H1 (cell line): ENCODE measurements around the gene INAFM2. TPM values are rescaled to one million over a fixed set of nuclear protein-coding genes. Genes with fewer than 3 reads are reported as not detected.

ENCODE experiments used
- CTCF ChIA-PET: fragments of 300-600 bp; sonication (Branson Sonifier 250); formaldehyde crosslinking; loops from one replicate; lab custom pipeline; 2021; ENCODE audit not compliant: partially characterized antibody; lab: Charles Lee
- POLR2A ChIA-PET: fragments of 300-600 bp; sonication (Branson Sonifier 250); formaldehyde crosslinking; loops from one replicate; lab custom pipeline; 2021; ENCODE audit warnings: inconsistent platforms; ENCODE audit not compliant: partially characterized antibody; lab: Charles Lee
- DNase-seq, 2 experiments: peaks; one replicate each; pipeline versions ENCODE4 v3.0.0 to v3.0.0-alpha.2; 2010 to 2022; ENCODE audit warnings: low spot score in 2 of 2, low read depth in 1 of 2, mixed read lengths in 1 of 2
- FAIRE-seq: peaks from 2 replicates; lab custom pipeline; 2011; peaks lifted over from hg19 to GRCh38; lab: Jason Lieb, UNC
- H2AFZ ChIP-seq: 2 replicates; pipeline ENCODE4 v1.8.1; 2012; ENCODE audit warnings: low read length, inconsistent platforms
- H2AK5ac ChIP-seq: 2 replicates; pipeline ENCODE4 v1.6.1; 2013; ENCODE audit warnings: low read depth, low read length
- H2BK120ac ChIP-seq: replicated peaks from 2 replicates; pipeline ENCODE3; 2013; ENCODE audit warnings: low read depth, low read length, inconsistent platforms
- H2BK12ac ChIP-seq: 2 replicates; pipeline ENCODE4 v1.6.1; 2013; ENCODE audit warnings: low read depth, low read length
- H2BK15ac ChIP-seq: 2 replicates; pipeline ENCODE4 v1.6.1; 2013; ENCODE audit warnings: low read length
- H2BK20ac ChIP-seq: 2 replicates; pipeline ENCODE4 v1.6.1; 2013; ENCODE audit warnings: low read length
- H2BK5ac ChIP-seq: 2 replicates; pipeline ENCODE4 v1.6.1; 2013; ENCODE audit warnings: low read depth, low read length
- H3K14ac ChIP-seq: 2 replicates; pipeline ENCODE4 v1.6.1; 2013; ENCODE audit warnings: inconsistent platforms; ENCODE audit not compliant: insufficient read length
- H3K18ac ChIP-seq: 2 replicates; pipeline ENCODE4 v1.6.1; 2013; ENCODE audit warnings: low read length; ENCODE audit errors: extremely low read depth
- H3K23ac ChIP-seq: 2 replicates; pipeline ENCODE4 v1.6.1; 2013; ENCODE audit warnings: inconsistent platforms; ENCODE audit not compliant: insufficient read length
- H3K23me2 ChIP-seq: 2 replicates; pipeline ENCODE4 v1.6.1; 2013; ENCODE audit warnings: low read depth, low read length
- H3K27ac ChIP-seq: 2 replicates; pipeline ENCODE4 v1.6.1; 2011; ENCODE audit warnings: low read depth, low read length, inconsistent platforms
- H3K27me3 ChIP-seq, 4 experiments: replicated peaks in 1 of 4; 1 replicate in 1 of 4; 2 replicates in 3 of 4; pipeline versions ENCODE4 v1.6.1 to v1.8.1; 2011 to 2013; ENCODE audit warnings: low read length in 3 of 4, mild to moderate bottlenecking in 3 of 4, inconsistent platforms in 2 of 4, mixed read lengths in 2 of 4, moderate library complexity in 1 of 4; ENCODE audit not compliant: control insufficient read depth in 3 of 4, insufficient read depth in 3 of 4; ENCODE audit errors: extremely low read depth in 1 of 4
- H3K36me3 ChIP-seq, 4 experiments: 2 replicates each; pipeline versions ENCODE4 v1.6.1 to v1.8.1; 2011 to 2013; ENCODE audit warnings: mild to moderate bottlenecking in 4 of 4, low read length in 3 of 4, moderate library complexity in 2 of 4, control low read depth in 1 of 4, inconsistent platforms in 1 of 4; ENCODE audit not compliant: insufficient read depth in 4 of 4, control insufficient read depth in 2 of 4
- H3K4ac ChIP-seq: replicated peaks from 2 replicates; pipeline ENCODE3; 2013; ENCODE audit warnings: low read length, low read depth, mixed read lengths, inconsistent platforms; ENCODE audit not compliant: insufficient read length
- H3K4me1 ChIP-seq, 4 experiments: replicated peaks in 1 of 4; 1 replicate in 1 of 4; 2 replicates in 3 of 4; pipeline versions ENCODE4 v1.6.1 to v1.8.1; 2011 to 2013; ENCODE audit warnings: low read length in 3 of 4, inconsistent platforms in 2 of 4, mixed read lengths in 1 of 4; ENCODE audit not compliant: insufficient read depth in 4 of 4, control insufficient read depth in 3 of 4
- H3K4me2 ChIP-seq, 2 experiments: 2 replicates each; pipeline versions ENCODE4 v1.6.1 to v1.8.1; 2011 to 2013; ENCODE audit warnings: low read depth in 2 of 2, low read length in 2 of 2, control low read depth in 1 of 2, inconsistent platforms in 1 of 2, mild to moderate bottlenecking in 1 of 2; ENCODE audit not compliant: insufficient read depth in 1 of 2
- H3K4me3 ChIP-seq, 4 experiments: fragments of 200-600, 300-600 bp in 1 of 4; sonication (generic), shearing (Covaris generic), sonication (Bioruptor Twin) in 1 of 4; 2 replicates each; pipeline versions ENCODE4 v1.5.1 to v1.8.1; 2011 to 2016; ENCODE audit warnings: low read length in 4 of 4, low read depth in 3 of 4, control low read depth in 2 of 4, inconsistent platforms in 2 of 4, mild to moderate bottlenecking in 2 of 4, mixed read lengths in 1 of 4, moderate library complexity in 1 of 4; ENCODE audit not compliant: insufficient read depth in 2 of 4; ENCODE audit errors: extremely low read depth in 1 of 4
- H3K56ac ChIP-seq: replicated peaks from 2 replicates; pipeline ENCODE3; 2013; ENCODE audit warnings: low read depth, mild to moderate bottlenecking, mixed read lengths, low read length, inconsistent platforms; ENCODE audit not compliant: insufficient read length
- H3K79me1 ChIP-seq: 2 replicates; pipeline ENCODE4 v1.6.1; 2013; ENCODE audit warnings: low read depth, low read length, control low read depth
- H3K79me2 ChIP-seq, 2 experiments: 2 replicates each; pipeline versions ENCODE4 v1.6.1 to v1.8.1; 2012 to 2013; ENCODE audit warnings: low read length in 2 of 2, mild to moderate bottlenecking in 2 of 2, inconsistent platforms in 1 of 2; ENCODE audit not compliant: insufficient read depth in 2 of 2, control insufficient read depth in 1 of 2
- H3K9ac ChIP-seq, 4 experiments: replicated peaks in 1 of 4; 1 replicate in 1 of 4; 2 replicates in 3 of 4; pipeline versions ENCODE4 v1.6.1 to v1.8.1; 2011 to 2013; ENCODE audit warnings: low read depth in 3 of 4, low read length in 3 of 4, control low read depth in 2 of 4, mild to moderate bottlenecking in 2 of 4, moderate library complexity in 2 of 4, inconsistent platforms in 1 of 4; ENCODE audit errors: extremely low read depth in 1 of 4
- H3K9me3 ChIP-seq, 2 experiments: 2 replicates each; pipeline versions ENCODE4 v1.6.1 to v1.8.1; 2012 to 2013; ENCODE audit warnings: mild to moderate bottlenecking in 2 of 2, moderate library complexity in 2 of 2, control low read depth in 1 of 2, inconsistent platforms in 1 of 2, low read depth in 1 of 2, low read length in 1 of 2, mixed read lengths in 1 of 2; ENCODE audit not compliant: insufficient read depth in 2 of 2
- H4K20me1 ChIP-seq, 2 experiments: replicated peaks in 1 of 2; 2 replicates each; pipeline versions ENCODE3 to v1.8.1; 2011 to 2013; ENCODE audit warnings: inconsistent platforms in 2 of 2, low read length in 2 of 2, mild to moderate bottlenecking in 1 of 2; ENCODE audit not compliant: insufficient read depth in 2 of 2, control insufficient read depth in 1 of 2
- H4K5ac ChIP-seq: 2 replicates; pipeline ENCODE4 v1.6.1; 2013; ENCODE audit warnings: low read length, low read depth, mixed read lengths, inconsistent platforms; ENCODE audit not compliant: insufficient read length
- H4K8ac ChIP-seq: 2 replicates; pipeline ENCODE4 v1.8.0; 2013; ENCODE audit warnings: mild to moderate bottlenecking, moderate library complexity, low read length, inconsistent platforms; ENCODE audit not compliant: insufficient read depth; ENCODE audit errors: extremely low read depth
- H4K91ac ChIP-seq: replicated peaks from 2 replicates; pipeline ENCODE3; 2013; ENCODE audit warnings: low read length, mixed read lengths, inconsistent platforms; ENCODE audit not compliant: insufficient read length
- ASH2L ChIP-seq: fragments of 200-600, 300-600 bp; sonication (generic); IDR thresholded peaks from one replicate; pipeline ENCODE4 v1.7.1; 2017; ENCODE audit warnings: low read length
- ATF3 ChIP-seq: IDR thresholded peaks from 2 replicates; pipeline ENCODE4 v1.6.1; 2011; ENCODE audit warnings: low read depth, mild to moderate bottlenecking, low read length; ENCODE audit not compliant: insufficient read depth
- BRCA1 ChIP-seq: IDR thresholded peaks from 2 replicates; pipeline ENCODE4 v1.6.1; 2012; ENCODE audit warnings: low read depth, low read length, improper control_type of control experiment
- CBX8 ChIP-seq: fragments of 300-800, 300-1000 bp; sonication (generic); IDR thresholded peaks from 2 replicates; pipeline ENCODE4 v1.7.1; 2016; ENCODE audit warnings: low read depth, low read length, borderline replicate concordance
- CTBP2 ChIP-seq: IDR thresholded peaks from 2 replicates; pipeline ENCODE4 v1.7.0; 2011; ENCODE audit warnings: borderline replicate concordance, mild to moderate bottlenecking, moderate library complexity, mixed read lengths, low read length; ENCODE audit not compliant: insufficient read depth, insufficient read length
- EZH2 ChIP-seq: fragments of 200-600 bp; sonication (generic); IDR thresholded peaks from 2 replicates; pipeline ENCODE4 v1.7.1; 2012; ENCODE audit warnings: low read depth, mild to moderate bottlenecking, moderate library complexity, low read length, inconsistent platforms; ENCODE audit not compliant: severe bottlenecking
- HDAC6 ChIP-seq: IDR thresholded peaks from one replicate; pipeline ENCODE4 v1.7.1; 2012; ENCODE audit warnings: low read depth, mild to moderate bottlenecking, inconsistent platforms, low read length, moderate library complexity
- KDM1A ChIP-seq: fragments of 200-600, 300-600 bp; sonication (generic); IDR thresholded peaks from 2 replicates; pipeline ENCODE4 v1.7.1; 2016; ENCODE audit warnings: mild to moderate bottlenecking, low read length, borderline replicate concordance
- PHF8 ChIP-seq: fragments of 200-600 bp; sonication (generic); conservative IDR thresholded peaks from 2 replicates; pipeline ENCODE4 v1.7.1; 2012; ENCODE audit warnings: low read depth, mild to moderate bottlenecking, inconsistent platforms, low read length, moderate library complexity
- RFX5 ChIP-seq: IDR thresholded peaks from 2 replicates; pipeline ENCODE4 v1.6.1; 2011; ENCODE audit warnings: low read depth, low read length, improper control_type of control experiment, borderline replicate concordance
- SAP30 ChIP-seq: fragments of 300-600 bp; sonication (generic); IDR thresholded peaks from 2 replicates; pipeline ENCODE4 v1.7.1; 2012; ENCODE audit warnings: low read length, moderate library complexity, mild to moderate bottlenecking, inconsistent platforms; ENCODE audit not compliant: insufficient read depth, insufficient replicate concordance
- SRF ChIP-seq: IDR thresholded peaks from 2 replicates; pipeline ENCODE4 v1.6.1; 2011; ENCODE audit warnings: mild to moderate bottlenecking, low read depth, low read length, moderate library complexity
- SUZ12 ChIP-seq: fragments of 200-600 bp; sonication (generic); IDR thresholded peaks from 2 replicates; pipeline ENCODE4 v1.6.1; 2012; ENCODE audit warnings: mild to moderate bottlenecking, inconsistent platforms, low read length, moderate library complexity, mixed read lengths
- WGBS, 2 experiments: shearing (Covaris generic) in 1 of 2; methylation state at CpG; one replicate each; pipeline versions ENCODE4 v1.1.6 to v1.1.7; 2013 to 2015; ENCODE audit warnings: low lambda C conversion rate in 2 of 2, mixed read lengths in 2 of 2, inconsistent platforms in 1 of 2, low coverage in 1 of 2, missing lambda C conversion rate in 1 of 2; ENCODE audit not compliant: insufficient replicate concordance in 2 of 2, insufficient coverage in 1 of 2, insufficient read length in 1 of 2; ENCODE audit errors: extremely low coverage in 1 of 2, missing lambda C conversion rate in 1 of 2; 5-methylcytosine and 5-hydroxymethylcytosine counted together
- polyA plus RNA-seq, 7 experiments: library from polyadenylated mRNA; depleted of rRNA in 3 of 7; stranded (reverse) in 5 of 7; unstranded in 2 of 7; fragments of >200 nt in 5 of 7; fragments of 200-250 nt in 2 of 7; gene quantifications; 1 replicate in 5 of 7; 2 replicates in 1 of 7; 4 replicates in 1 of 7; pipeline versions ENCODE4 v1.2.1 to v1.2.3, GENCODE V29; 2011 to 2013; ENCODE audit warnings: missing spikeins in 2 of 7, mixed read lengths in 2 of 7
- total RNA-seq: library from RNA; stranded (reverse); fragmentation: NEBNext Ultra II Directional; extraction: Animal tissue kit (Norgen Biotek cat#: 25700); gene quantifications from 2 replicates; pipeline ENCODE4 v1.2.1, GENCODE V29; 2021

Gene INAFM2
- total and polyA plus RNA-seq, 2 of the 8 experiments (the other 6 are each of a cell fraction or from before 2014, with no cell fraction given): 15.3 to 35.1 TPM

GRCh38 chr15:40344217-40344616, 20.7 kb downstream of the INAFM2 start:
- no peaks in the 10 kb centered on the region for H3K79me1 ChIP-seq
- no peak overlapping the region for H4K91ac ChIP-seq
- no peaks in the 10 kb centered on the region for H3K27me3 ChIP-seq
- peaks cover 0 to 18% (median 12%) of the 10 kb centered on the region in 4 experiments; a peak in 6 of 7 replicates for H3K4me1 ChIP-seq
- ChIA-PET POLR2A (interaction anchor here (0.8 to 2.5 kb wide), 7 partner anchors 8 to 131 kb away, joined by 3 to 8 read pairs (median 5); no protein-coding TSS in a partner anchor), CTCF (interaction anchor here (0.7 to 27.4 kb wide), 19 partner anchors 8 to 96 kb away, joined by 3 to 584 read pairs (median 10); partner anchors contain the start of genes ANKRD63, DISP2, INAFM2 and IVD)
- FAIRE-seq (no peak), DNase-seq (no peak)
- H3K23me2 ChIP-seq: no peaks in the 10 kb centered on the region
- H4K20me1 ChIP-seq: no peaks in the 10 kb centered on the region
- no peak overlapping the region for H2AK5ac ChIP-seq
- 56% methylated on average over 6 of the region's 6 CpGs; no CpG with 5 or more reads in 1 of the 2 experiments for WGBS, 2 experiments
- H3K36me3 ChIP-seq: no peaks in the 10 kb centered on the region
- H3K27ac ChIP-seq: no peak overlapping the region
- H3K18ac ChIP-seq: no peak overlapping the region
- no peaks in the 10 kb centered on the region for H3K9me3 ChIP-seq
- no peak overlapping the region for H2BK15ac ChIP-seq
- H3K4me2 ChIP-seq: no peak overlapping the region
- H3K23ac ChIP-seq: no peak overlapping the region
- no peak overlapping the region for H2BK120ac ChIP-seq
- H3K79me2 ChIP-seq: no peaks in the 10 kb centered on the region
- no peak overlapping the region for H2BK20ac ChIP-seq
- H3K4ac ChIP-seq: no peak overlapping the region
- H3K56ac ChIP-seq: no peak overlapping the region
- no peak overlapping the region for H3K4me3 ChIP-seq
- H3K14ac ChIP-seq: no peak overlapping the region
- H2BK5ac ChIP-seq: no peak overlapping the region
- H4K5ac ChIP-seq: no peak overlapping the region
- no peak overlapping the region for H3K9ac ChIP-seq
- no peak overlapping the region for H2AFZ ChIP-seq
- no peak overlapping the region for H4K8ac ChIP-seq
- no peak overlapping the region for H2BK12ac ChIP-seq
- TF ChIP-seq KDM1A: no peak
- no peak for TF ChIP-seq ASH2L
- no peak for TF ChIP-seq SUZ12
- TF ChIP-seq BRCA1: no peak
- TF ChIP-seq HDAC6: no peak
- no peak for TF ChIP-seq CBX8
- no peak for TF ChIP-seq SRF
- no peak for TF ChIP-seq SAP30
- TF ChIP-seq RFX5: no peak
- TF ChIP-seq ATF3: no peak
- TF ChIP-seq PHF8: no peak
- TF ChIP-seq CTBP2: no peak
- no peak for TF ChIP-seq EZH2
